ENCODE data around the gene PPP1R37.
"Not testable (repeated sequence)": the region's sequence is repeated elsewhere in the genome, so short reads cannot be mapped to it uniquely, and the experiment has no call there.

Gene PPP1R37

DNA sequence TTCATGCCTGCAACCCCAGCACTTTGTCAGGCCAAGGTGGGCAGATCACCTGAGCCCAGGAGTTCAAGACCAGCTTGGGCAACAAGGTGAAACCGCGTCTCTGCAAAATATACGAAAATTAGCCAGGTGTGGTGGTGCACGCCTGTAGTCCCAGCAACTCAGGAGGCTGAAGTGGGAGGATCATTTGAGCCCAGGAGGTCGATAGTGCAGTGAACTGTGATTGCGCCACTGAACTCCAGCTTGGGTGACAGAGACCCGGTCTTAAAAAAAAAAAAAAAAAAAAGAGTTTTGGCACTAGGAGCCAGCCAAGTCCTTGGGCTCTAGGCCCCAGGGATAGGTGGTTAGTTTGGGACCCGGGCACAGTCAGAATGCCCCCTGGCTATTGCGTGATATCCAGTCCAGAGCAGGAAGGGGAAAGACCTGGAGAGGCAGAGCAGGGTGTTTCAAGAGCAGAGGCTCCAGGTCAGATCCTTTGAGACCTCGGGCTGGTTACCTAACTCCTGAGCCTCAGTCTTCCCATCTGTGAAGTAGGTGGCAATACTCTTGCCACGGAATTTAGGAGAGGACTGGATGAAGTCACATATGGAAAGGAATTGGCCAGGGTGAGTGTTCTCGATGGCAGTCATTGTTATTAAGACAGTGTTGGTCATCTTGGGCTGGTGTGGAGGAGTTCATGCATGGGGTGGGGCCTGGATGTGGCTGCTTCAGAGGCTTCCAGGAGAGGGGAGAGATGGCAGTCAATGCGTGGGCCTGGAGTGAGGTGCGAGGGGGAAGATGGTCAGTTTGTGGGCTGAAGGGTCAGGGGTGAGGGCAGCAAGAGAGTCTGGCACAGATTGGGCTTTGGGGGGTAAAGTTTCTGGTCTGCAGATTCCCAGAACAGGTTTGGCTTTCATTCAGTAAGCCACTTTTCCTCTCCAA is 2.8 kb downstream of the PPP1R37 start:
- no peak for DNase-seq (ENCODE audit: low spot score)

DNA sequence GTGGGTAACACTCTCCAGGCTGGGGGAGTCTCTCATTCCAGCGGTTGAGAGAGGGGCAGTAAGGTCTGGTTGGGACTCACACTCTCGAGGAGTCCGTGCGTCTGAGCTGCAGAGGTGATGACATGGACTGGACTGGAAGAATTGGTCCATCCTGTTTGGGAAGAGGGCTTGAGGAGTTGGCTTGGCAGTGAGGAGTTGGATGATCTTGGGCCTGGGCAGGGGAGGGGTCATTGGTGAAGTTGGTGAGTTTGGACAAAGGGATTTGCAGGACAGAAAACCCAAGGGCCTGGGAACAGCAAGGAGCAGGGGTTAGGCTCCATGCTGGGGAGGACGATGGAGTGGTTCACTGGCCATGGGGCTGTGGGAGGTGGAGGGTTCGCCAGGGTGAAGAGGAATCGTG is 3.7 kb downstream of the PPP1R37 start:
- DNase-seq (ENCODE audit: low spot score), result no peak

DNA sequence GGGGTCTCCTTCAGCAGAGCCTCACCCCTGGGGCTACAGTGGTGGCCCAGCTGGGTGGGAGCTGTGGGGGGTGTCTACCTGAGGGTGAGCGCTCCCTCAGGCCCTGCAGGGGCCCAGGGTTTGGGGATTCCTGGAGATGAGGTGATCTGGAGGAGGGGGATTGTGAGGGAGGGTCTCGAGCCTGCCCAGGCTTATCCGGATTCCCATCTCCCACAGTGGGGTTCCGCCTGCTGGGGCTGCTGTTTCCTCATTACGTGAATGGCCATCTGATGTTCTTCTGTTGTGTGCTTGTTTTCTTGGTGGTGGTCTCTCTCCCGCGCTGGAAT is 4.4 kb downstream of the PPP1R37 start:
- DNase-seq (ENCODE audit: low spot score), result no peak

DNA sequence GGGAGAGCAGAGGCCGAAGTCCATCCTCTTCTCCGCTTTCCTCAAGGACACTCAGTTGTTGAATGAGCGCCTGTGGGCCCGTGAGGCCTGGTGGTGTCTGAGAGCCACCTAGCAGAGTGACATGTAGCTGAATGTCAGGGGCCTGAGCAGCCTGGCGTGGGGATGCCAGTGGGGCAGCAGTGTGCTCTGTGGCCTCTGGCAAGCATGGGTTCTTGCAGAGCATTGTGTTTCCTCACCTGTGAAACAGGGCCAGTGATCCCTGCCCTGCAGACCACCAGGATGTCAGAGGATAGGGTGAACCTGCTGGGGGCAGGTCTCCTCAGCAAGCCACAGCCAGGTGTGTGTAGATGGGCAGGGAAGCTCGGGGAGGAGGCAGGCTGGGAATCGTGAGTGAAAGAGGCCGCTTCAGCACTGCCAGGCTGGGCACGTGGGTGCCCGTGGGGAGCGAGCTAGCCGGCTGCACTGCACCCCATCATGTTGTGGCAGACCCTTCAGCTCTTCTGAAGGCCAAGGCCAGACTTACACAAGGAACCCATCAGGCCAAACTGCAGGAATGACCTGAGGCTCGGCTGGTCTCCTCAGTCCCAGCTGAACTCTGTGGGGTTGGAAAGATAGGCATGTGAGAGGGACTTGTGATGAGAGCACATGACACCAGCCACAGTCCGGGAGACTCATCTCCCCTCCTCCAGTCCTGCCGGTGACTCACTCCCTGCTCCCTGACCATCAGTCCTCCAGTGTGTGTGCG is 5.0 kb downstream of the PPP1R37 start:
- DNase-seq (ENCODE audit: low spot score), result peak; percentile 65

DNA sequence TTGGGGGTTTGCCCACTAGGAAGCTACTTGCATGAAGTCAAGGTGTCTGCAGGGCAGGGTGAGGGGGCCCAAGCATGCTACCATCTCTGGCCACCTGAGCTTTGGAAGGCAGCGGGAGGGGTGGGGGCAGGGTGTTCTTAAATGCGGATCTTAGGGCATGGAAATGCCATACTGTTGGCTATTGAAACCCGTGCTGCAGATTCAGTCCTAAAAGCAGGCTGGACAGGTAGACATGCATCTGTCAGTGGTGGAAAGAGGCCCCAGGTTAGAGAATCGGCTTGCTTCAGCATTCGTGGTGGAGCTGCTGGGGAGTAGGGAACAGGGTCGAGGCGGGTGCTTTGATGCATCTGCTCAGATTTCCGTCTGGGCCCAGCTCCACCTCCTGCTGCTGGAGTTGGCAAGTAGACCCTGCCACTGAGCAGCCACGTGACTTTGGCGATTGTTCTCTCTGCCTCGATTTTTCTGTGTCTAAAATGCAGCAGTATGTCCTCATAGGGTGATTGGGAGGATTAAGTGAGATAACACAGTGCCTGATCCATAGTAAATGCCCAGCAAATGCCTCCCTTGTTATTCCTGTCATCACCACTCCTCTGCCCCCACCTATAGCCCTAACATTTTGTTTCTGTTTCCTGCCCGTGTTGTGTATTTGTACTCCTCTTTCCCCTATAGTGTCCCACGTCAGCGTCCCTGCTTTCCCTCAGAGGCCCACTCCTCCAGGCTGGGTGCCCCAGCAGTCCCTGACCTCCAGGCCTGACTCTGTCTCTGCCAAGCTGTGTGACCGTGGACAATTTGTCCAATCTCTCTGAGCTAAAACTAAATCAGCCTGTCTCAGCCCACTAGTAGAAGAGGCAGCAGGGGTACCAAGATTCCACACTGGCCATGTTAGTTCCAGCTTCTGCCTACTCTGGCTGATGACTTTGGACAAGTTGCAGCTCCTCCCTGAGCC is 5.8 kb downstream of the PPP1R37 start:
- peak; percentile 83 for DNase-seq (ENCODE audit: low spot score)

DNA sequence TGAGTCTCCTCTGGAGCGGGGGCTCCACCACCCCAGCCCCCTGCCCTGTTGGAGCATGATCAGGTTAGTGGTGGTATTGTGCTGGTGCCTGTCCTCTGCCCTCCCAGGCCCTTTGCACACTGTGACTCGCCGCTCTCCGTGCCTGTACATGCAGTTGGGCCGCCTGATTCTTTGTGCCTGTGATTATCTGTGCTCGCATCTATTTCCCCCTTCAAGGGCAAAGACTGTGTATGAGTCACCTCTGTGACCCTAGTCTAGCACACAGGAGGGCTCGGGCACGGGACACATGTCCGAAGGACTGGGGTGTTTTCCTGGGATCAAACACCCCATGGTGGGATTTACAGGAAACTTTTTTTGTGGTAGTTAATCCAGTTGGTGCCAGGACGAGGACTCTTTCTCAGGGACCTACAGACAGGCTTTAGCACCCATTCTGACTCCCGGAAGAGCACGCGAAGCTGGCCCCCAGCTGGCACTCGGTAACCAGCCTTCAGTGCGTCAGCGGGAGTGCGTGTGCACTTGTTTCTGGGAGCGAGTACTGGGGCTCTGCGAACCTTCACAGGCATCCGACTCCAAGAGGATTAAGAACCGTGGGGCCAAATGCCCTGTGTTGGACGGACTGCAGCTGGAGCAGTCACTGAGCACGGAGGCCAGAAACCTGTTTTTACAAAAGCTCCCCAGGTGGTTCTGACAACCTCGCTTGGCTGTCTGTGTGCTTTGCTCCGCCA is 6.7 kb downstream of the PPP1R37 start:
- DNase-seq (ENCODE audit: low spot score), result no peak

DNA sequence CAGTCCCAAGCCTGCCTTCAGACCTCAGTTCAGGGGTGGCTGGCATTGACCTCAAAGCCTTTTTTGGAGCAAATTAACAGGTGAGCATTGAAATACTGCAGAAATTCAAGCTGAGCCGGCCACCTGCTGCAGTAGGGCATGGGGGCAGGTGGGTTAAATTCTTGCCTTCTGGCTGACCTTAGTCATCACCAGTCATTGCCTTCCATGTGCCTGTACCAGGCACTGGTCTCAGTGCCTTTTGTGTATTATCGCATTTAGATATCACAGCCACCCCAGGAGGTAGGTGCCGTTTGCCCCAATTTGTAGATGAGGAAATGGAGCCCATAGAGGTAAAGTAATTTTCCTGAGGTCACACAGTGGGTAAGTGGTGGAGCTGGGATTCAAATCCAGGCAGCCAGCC is 7.2 kb downstream of the PPP1R37 start:
- no peak for DNase-seq (ENCODE audit: low spot score)

DNA sequence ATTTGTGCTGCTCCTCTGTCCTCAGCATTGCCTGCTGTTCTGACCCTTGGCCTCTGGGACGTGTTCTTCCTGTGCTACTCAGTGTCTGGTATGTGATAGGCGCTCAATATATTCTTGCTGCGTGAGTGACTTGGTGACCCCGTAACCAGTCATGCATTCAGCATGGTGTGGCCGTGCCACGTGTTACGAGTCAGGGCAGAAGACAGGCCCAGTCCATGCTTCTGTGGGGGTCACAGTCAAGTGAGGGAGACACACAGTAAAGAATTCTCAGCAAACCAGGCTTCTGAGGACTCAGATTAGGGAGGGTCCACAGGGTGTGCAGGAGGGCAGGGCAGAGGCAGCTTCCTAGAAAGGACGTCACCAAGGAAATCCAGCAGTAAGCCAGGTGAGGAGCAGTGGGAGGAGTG is 7.9 kb downstream of the PPP1R37 start:
- no peak for DNase-seq (ENCODE audit: low spot score)

DNA sequence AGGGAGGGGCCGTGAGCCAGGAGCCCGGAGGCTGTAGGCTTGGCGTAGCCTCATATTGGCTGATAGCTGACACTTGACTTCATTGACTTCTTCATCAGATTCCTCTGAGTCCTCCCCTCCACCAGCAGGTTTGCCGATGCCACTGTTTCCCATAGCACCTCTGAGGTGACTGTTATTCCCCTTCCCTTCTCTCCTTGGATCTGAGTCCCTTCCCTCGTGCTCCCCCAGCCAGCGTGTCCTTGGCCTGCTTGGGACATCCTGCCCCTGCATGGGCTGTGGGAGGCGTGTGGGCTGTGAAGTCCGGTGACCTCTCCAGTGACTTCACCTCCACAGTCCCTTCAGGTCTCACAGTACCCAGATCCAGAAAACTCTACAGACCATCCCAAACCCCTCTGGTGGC is 8.8 kb downstream of the PPP1R37 start:
- no peak for DNase-seq (ENCODE audit: low spot score)

DNA sequence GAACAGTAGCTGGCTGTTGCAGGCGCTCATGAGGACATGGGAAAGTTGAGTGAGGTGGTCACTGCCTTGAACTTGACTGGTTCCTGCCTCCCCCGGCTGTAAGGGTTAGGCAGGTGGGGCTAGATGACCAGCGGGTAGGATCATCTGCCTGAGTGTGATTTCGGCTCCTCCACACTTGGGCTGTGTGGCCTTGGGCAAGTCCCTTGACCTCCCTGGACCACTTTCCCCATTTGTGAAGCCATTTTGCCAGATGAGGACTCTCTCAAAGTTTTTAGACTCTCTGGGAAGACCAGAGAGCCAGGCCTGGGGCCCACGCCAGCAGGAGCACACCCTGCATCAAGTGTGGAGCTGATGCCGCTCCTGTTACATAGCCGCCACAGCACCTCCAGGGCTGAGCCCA is 9.5 kb downstream of the PPP1R37 start:
- no peak for DNase-seq (ENCODE audit: low spot score)

DNA sequence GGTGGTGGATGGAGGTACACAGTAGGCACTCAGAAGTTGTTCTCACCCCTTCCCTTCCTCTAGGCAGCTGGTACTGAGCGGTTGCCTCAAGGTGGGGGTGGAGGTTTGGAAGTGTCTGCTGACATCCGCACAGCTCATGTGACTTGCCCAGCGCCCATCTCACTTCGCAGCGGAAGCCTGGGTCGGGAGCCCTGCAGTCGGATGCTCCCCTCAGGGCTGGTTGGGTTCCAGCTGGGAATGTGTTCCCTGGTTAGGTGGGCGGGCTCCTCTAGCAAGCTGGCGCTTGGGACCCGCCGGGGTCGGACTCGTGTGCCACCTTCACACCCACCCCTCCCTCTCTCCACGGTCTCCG is 10.2 kb downstream of the PPP1R37 start:
- no peak for DNase-seq (ENCODE audit: low spot score)

DNA sequence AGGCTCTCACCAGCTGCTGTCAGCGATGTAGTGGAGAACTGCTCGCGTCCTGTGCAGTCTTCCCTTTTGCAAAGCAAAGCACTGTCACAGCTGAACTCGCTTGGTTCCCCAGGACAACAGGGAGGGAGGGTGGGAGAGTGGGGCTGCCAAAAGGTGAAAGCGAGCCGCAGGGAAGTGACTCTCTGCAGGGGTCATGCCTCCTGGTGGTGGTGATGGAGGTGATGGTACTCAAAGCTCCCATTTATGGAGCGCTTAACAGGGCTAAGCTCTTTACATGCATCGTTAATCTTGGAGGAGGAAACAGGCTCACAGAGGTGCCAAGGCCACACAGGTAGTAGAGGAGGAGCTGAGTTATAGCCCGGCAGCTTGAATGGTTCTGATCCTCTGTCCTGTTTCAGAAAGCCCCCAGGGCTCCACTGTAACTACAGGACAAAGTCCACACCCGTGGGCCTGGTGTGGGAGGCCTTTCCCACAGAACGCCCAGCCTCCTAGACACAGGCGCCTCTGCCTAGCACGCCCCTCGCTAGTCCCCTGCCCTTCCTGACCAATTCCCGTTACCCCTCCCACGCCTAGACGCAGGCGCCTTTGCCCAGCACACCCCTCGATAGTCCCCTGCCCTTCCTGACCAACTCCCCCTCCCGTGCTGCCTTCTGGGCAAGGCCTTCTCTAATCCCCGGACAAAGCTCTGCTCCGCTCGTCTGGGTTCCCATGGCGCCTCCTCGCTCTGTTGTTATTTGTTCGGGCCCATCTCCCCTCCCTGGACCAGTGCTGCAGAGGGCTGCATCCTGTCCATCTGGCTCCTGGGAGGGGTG is 10.7 kb downstream of the PPP1R37 start:
- DNase-seq (ENCODE audit: low spot score), result no peak

DNA sequence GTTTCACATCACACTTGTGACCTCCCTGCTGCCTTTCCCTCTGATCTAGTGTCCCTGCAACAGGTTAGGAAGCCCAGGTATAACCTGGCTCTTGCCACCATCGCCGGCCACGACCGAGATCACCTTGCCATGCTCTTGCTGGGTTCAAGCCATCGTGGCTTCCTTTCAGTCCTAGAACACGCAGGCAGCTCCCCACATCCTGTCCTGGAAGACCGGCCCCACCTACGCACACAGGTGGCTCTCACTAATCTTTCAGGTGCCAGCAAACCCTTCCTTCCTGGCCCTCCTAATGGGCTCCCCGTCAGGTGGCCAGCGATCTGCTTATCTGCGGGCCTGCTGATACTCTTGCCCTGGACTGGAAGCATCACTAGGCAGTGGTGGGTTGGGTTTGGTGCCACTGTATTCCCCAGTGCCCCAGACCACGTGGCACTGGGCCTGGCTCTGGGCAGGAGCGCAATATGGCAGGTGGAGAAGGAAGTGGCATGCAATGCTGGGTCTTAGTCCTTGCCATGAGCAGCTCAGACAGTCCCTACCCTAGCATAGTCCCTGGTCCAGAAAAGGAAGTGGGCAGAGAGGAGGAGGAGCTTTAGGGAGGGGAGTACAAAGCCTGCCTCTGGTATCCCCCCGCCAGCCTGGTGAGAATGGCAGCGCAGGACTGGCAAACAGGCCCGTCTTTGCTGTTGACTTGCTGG is 11.8 kb downstream of the PPP1R37 start:
- no peak for DNase-seq (ENCODE audit: low spot score)

DNA sequence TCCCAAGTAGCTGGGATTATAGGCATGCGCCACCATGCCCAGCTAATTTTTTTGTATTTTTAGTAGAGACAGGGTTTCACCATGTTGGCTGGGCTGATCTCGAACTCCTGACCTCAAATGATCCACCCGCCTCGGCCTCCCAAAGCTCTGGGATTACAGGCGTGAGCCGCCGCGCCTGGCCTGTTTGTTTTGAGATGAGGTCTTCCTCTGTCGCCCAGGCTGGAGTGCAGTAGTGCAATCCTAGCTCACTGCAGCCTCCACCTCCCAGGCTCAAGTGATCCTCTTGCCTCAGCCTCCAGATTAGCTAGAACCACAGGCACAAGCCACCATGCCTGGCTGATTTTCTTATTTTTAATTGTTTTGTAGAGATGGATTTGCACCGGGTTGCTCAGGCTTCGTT is 13.4 kb downstream of the PPP1R37 start:
- DNase-seq (ENCODE audit: low spot score), result not testable (repeated sequence)

DNA sequence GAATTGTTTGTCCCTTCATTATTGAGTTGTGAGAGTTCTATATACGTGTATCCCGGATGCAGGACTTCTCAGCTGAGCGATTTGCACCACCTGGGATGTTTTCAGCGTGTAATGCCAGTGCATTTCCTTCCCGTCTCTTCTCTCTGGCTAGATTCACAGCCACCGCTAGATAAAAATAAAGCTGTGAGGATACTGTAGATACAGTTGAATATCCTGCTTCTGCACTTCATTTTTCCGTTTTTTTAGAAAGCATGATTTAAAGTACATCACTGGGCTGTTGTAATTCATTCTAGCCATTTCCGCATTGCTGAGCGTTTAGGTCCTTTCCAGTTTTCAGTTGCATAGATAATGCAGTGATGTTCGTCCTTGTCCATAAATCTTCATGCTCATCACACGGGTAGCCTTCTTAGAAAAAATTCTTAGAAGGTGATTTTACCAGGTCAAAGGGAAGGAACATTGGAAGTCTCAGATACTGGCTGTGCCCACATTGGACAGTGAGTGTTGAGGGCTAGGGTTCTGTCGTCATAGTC is 14.7 kb downstream of the PPP1R37 start:
- DNase-seq (ENCODE audit: low spot score), result no peak

DNA sequence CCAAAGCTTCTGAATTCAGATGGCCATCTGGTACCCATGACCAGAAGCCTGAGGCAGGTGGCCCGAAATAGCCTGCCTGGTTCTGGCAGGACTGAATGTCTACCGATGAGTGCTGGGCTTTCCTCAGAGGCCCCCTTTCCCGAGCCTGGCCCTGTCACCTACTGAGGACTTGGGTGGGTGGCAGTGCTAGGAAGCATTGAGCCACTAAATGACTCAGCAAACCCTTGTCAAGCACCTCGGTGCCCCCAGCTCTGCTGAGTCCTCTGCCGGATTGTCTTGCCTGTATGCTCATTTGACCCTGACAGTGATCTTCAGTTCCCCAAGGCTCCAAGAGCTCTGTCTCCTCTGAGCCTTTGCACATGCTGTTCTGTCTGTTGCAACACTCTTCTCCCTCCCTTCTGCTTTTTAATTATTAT is 17.9 kb downstream of the PPP1R37 start:
- DNase-seq (ENCODE audit: low spot score), result no peak

DNA sequence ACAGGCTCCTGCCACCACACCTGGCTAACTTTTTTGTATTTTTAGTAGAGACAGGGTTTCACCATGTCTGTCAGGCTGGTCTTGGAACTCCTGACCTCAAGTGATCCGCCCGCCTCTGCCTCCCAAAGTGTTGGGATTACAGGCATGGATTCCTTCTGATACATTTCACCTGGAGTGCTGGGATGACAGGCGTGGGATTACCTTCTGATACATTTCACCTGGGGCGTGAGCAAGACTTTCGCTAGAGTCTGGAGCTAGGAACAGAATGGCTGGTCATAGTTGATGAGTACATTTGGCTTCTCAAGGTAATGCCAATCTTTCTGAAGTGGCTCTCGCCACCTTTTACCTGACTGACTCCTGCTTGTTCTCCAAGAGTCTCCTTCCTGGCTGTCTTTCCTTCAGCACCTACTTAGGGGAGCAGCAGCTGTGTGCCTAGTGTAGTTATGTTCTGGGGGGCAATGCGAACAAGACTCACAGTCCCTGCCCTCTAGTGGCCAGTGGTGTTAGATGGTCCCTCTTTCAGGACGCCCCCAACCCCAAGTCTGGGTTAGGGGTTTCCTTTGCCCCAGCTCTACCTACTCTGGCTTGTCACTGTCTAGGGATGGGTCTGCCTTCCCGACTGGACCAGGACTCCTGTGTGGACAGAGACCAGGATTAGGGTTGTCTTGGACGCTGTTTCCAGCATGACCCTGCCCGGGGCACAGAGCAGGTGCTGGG is 19.3 kb downstream of the PPP1R37 start:
- no peak for DNase-seq (ENCODE audit: low spot score)

DNA sequence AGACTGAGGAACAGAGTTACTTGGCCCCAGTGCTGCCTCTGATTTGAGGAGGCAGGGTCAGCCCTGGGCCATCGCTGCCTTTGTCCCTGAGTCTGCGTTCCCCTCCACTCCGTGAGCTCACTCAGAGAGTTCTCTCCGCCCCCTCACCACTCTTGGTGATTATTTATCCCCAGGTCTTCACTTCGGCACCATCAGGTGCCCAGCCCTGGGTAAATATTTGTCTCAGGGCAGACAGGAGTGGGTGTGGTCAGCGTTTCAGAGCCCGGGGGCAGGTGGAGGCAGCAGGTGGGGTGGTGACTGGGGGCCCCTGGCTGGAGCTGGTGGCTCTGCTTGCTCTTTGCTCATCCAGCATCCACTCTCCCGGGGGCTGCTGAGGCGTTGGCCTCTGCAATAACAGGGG is 20.6 kb downstream of the PPP1R37 start:
- no peak for DNase-seq (ENCODE audit: low spot score)

DNA sequence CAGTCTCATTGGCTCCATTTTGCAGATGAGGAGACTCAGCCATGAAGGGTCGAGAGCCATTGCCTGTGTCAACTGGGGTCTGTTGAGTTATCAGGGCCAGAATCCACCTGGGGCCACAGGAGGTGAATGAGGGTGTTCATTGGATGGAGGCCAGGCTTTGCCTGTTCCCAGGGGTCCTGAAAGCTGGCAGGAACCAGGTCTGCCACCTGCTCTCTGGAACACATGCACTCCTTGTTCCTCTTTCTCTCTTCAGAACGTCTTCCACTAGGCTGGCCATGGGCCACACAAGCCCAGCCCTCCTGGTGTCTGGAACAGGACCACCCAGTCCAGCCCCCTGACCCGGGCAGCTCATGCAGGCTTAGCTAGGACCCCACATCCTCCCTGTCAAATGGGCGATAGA is 21.1 kb downstream of the PPP1R37 start:
- no peak for DNase-seq (ENCODE audit: low spot score)
